Upper lobe of right lung (tissue), 1 donor: ENCODE results near the gene ZNF324. TPM values are rescaled to one million over a fixed set of nuclear protein-coding genes. Genes with fewer than 3 reads are reported as not detected.
"Not testable (repeated sequence)": the region's sequence is repeated elsewhere in the genome, so short reads cannot be mapped to it uniquely, and the experiment has no call there.

Experiments
- ATAC-seq: fragments of 200-7000 bp; cut with Tn5 transposase; one replicate; pipeline ENCODE4 v1.9.1; 2020; ENCODE audit warnings: mild to moderate bottlenecking, moderate library complexity
- DNase-seq: peaks from one replicate; pipeline ENCODE4 v3.0.0-alpha.2; 2020
- H3K27ac ChIP-seq: fragments of 200-600 bp; one replicate; pipeline ENCODE4 v1.8.0; 2022
- H3K27me3 ChIP-seq: fragments of 200-600 bp; one replicate; pipeline ENCODE4 v1.8.0; 2022; ENCODE audit warnings: mild to moderate bottlenecking
- H3K36me3 ChIP-seq: fragments of 200-600 bp; one replicate; pipeline ENCODE4 v1.8.0; 2022
- H3K4me1 ChIP-seq: fragments of 200-600 bp; one replicate; pipeline ENCODE4 v1.8.0; 2022
- H3K4me3 ChIP-seq: fragments of 200-600 bp; one replicate; pipeline ENCODE4 v1.8.0; 2022; ENCODE audit warnings: mild to moderate bottlenecking
- H3K9me3 ChIP-seq: fragments of 200-600 bp; one replicate; pipeline ENCODE4 v1.8.0; 2022
- CTCF ChIP-seq: fragments of 200-600 bp; IDR thresholded peaks from one replicate; pipeline ENCODE4 v1.8.0; 2022; ENCODE audit warnings: antibody characterized with exemption
- intact Hi-C: fragments of 100-400 bp; cut with DNase I; formaldehyde crosslinking; loops from one replicate; pipeline ENCODE4 v1.11.0; 2022
- total RNA-seq: library from RNA; stranded (reverse); fragmentation: NEBNext Ultra II Directional; extraction: Animal tissue kit (Norgen Biotek cat#: 25700); gene quantifications from one replicate; pipeline ENCODE4 v1.2.1, GENCODE V29; 2021
- donor health status: DM: no; HTN: yes; CAD: no; lungs with severe emphysema.

ZNF324 gene
- total RNA-seq, 1 donor from 2014 or later, result 11.7 TPM

- intact Hi-C loops, result no loop called here
- no peak for DNase-seq
These were observed 2.5 kb downstream of the ZNF324 start for GRCh38 chr19:58469241-58470013.

GRCh38 chr19:58470837-58471543 lies 4.1 kb downstream of the ZNF324 start:
- H3K4me3 ChIP-seq, intact Hi-C loops, H3K27me3 ChIP-seq, H3K27ac ChIP-seq, H3K9me3 ChIP-seq, ATAC-seq, DNase-seq: not testable (repeated sequence)
- peaks cover 20% of the 10 kb centered on the region for H3K4me1 ChIP-seq
- H3K36me3 ChIP-seq, result peaks cover 28% of the 10 kb centered on the region

More at GRCh38 chr19:58469241-58470013, 2.5 kb downstream of the ZNF324 start:
- no peak for ATAC-seq
- Histone ChIP-seq H3K4me3 (no peak overlapping the region), H3K9me3 (no peaks in the 10 kb centered on the region), H3K27me3 (no peaks in the 10 kb centered on the region), H3K27ac (no peak overlapping the region), H3K4me1 (peaks cover 12% of the 10 kb centered on the region), H3K36me3 (peaks cover 28% of the 10 kb centered on the region)
- TF ChIP-seq CTCF, result no peak

GRCh38 chr19:58471736-58472135 lies 4.9 kb downstream of the ZNF324 start:
- Histone ChIP-seq H3K4me3 (no peak overlapping the region), H3K36me3 (peaks cover 28% of the 10 kb centered on the region), H3K4me1 (peaks cover 16% of the 10 kb centered on the region), H3K9me3 (no peaks in the 10 kb centered on the region), H3K27me3 (no peaks in the 10 kb centered on the region), H3K27ac (no peak overlapping the region)
- ATAC-seq (no peak), DNase-seq (no peak)
- intact Hi-C loops, result no loop called here
- TF ChIP-seq CTCF, result no peak

- Histone ChIP-seq H3K4me3 (no peak overlapping the region), H3K9me3 (no peaks in the 10 kb centered on the region), H3K36me3 (peaks cover 29% of the 10 kb centered on the region), H3K27ac (no peak overlapping the region), H3K4me1 (peaks cover 15% of the 10 kb centered on the region), H3K27me3 (no peaks in the 10 kb centered on the region)
- no peak for TF ChIP-seq CTCF
- intact Hi-C loops, result no loop called here
- DNase-seq (no peak), ATAC-seq (no peak)
These were observed 6.9 kb downstream of the ZNF324 start for GRCh38 chr19:58473775-58474174.

GRCh38 chr19:58474291-58474996 lies 7.6 kb downstream of the ZNF324 start:
- H3K27me3 ChIP-seq, result no peaks in the 10 kb centered on the region
- DNase-seq, result no peak
- no peaks in the 10 kb centered on the region for H3K9me3 ChIP-seq
- H3K4me1 ChIP-seq, result peaks cover 15% of the 10 kb centered on the region
- intact Hi-C loops, result no loop called here
- H3K4me3 ChIP-seq, result no peak overlapping the region
- ATAC-seq, result no peak
- TF ChIP-seq CTCF, result no peak
- peaks cover 31% of the 10 kb centered on the region for H3K36me3 ChIP-seq
- peak overlapping the region; percentile 94 for H3K27ac ChIP-seq
